Measurements from ENCODE around the gene BLZF1.

- TF ChIP-seq CTCF (IDR thresholded peaks at IDR 0.05; ENCODE audit: low read length) (no peak), EZH2phosphoT487 (IDR thresholded peaks at IDR 0.05; ENCODE audit: low read length) (no peak), EZH2 (optimal IDR thresholded peaks at IDR 0.05; ENCODE audit: low read depth, low read length) (no peak)
Measured at GRCh38 chr1:169363046-169363730, 4.8 kb upstream of the BLZF1 start.

Data from MM.1S (cell line).